ENCODE measurements around the gene PDE2A.
"Not testable (repeated sequence)": the region's sequence is repeated elsewhere in the genome, so short reads cannot be mapped to it uniquely, and the experiment has no call there.

The PDE2A gene

DNA sequence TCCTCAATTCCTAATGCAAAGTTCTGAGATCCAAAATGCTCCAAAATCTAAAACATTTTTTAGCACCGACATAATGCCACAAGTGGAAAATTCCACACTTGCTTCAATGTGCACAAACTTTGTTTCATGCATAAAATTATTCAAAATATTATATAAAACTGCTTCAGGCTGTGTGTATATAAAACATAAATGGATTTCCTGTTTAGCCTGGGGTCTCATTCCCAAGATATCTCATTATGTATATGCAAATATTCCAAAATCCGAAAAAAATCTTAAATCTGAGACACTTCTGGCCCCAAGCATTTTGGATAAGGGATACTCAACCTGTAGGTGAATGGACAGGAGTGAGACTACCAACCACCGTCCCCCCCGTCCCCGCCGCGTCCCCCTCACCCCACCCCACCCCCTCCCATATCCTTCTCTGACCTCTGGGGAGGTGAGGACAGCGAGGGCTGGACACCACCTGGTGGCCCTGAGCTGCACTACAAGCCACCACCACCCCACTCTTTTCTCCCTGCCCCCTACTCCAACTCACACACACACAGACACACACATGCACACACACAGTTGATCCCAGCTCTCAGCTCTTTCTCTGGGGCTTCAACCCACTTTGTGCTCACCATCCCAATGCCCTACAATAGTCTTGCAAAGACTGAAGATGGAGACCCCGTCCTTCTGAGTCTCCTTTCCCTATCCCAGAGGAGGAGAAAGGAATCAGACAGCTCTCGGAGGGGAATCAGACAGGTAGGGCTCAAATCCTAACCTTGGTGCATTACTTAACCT lies 101.0 kb downstream of the PDE2A start:
- no peak for DNase-seq

DNA sequence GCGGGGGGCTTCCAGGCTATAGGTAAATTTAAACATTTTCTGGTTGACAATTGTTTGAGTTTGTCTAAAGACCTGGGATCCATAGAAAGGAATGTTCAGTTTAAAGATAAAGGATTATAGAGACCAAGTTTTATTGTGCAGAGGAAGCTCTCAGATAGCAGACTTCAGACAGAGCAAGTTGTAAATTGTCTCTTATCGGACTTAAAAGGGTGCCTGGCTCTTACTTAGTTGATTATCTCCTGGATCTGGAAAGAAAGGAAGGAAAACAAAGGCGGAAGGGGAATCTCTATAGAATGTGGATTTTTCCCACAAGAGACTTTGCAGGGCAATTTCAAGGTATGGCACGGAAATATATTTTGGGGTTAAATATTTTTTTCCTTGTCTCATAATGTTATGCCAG lies 101.7 kb downstream of the PDE2A start:
- not testable (repeated sequence) for DNase-seq

DNA sequence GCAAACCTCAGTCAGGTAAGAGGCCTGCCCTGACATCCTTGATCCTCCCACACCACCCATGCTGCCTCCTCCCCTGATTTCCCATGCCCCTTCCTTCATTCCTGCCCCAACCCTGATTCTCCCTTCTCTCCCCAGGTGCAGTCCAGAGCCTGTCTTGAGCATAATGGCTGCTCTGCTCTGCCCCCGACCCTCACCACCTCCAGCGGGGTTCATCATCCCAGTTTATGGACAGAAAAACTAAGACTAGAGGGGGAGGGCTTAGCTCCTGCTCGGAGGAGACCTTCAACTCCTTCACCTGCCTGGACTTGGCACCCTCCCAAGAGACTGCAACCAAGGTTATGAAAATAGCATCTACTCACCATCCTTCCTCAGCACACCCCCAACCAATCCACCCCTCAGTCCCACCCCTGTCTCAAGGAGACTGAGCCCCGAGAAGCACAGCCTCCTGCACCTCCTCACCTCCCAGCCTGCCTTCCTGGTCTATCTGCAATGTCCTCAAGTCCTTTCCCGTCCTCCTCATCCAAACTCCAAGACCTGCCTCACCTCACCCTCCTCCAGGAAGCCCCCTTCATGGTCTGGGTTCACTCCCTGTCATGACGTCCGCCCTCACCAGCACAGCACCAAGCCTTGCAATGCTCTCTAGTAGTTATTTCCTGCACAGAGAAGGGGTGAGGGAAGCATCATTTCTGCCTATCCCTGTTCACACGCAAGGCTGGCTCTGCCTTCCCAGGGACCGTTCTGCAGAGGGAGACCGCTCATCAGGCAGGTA lies 103.1 kb downstream of the PDE2A start:
- DNase-seq, result no peak

DNA sequence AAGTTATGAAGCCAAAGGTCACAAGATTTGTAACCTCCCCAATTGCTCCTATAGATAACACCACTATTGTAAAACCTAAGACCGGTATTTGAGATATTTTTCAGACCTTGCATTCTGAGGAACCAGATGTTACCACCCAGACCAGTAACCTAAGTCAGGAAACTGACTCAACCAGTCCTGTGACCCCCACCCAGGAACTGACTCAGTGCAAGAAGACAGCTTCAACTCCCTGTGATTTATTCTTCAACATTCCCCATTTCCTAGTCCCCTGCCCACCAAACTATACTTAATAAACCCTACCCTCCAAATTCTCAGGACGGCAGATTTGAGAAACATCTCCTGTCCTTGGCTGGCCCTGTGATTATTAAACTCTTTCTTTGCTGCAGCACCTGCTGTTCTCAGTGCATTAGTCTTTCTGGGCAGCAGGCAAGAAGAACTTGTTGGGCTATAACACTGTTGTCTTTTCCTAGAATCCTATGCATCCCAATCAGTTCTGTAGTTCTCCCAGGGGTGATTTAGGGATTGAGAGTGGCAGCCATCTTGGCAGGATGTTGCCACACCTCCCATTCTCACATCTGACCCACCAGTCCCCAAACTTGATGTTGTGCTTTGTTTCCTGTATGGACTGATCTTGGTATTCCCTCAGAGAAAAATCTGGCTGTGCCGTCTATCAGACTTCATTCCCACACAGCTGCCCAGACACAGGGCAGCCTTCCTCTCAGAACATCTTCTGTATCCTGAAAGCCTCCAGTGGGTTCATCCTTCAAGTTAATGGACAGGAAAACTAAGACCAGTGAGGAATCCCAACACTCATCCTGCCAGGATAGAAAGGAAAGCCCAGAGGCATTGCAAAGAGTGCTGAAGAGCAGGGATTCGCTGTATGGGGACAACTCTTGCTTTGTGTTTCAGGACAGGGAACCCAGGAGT lies 104.0 kb downstream of the PDE2A start:
- DNase-seq, result peak; percentile 81

DNA sequence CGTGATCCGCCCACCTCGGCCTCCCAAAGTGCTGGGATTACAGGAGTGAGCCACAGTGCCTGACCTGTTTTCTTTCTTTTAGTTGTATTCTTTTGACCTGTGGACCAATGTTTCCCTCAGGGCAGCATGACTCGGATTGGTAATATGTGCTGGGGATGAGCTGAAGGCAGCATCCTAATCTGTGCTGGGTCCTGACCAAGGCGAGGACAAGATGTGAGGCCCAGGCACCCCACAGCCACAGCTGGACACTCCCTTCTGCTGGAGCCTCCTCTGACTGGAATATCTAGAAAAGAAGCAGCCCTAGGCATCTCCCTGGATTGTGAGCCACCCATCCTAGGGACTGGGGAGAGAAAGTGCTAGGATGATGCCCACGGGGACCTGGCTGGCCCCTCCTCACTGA lies 105.4 kb downstream of the PDE2A start:
- DNase-seq, result peak; percentile 24

DNA sequence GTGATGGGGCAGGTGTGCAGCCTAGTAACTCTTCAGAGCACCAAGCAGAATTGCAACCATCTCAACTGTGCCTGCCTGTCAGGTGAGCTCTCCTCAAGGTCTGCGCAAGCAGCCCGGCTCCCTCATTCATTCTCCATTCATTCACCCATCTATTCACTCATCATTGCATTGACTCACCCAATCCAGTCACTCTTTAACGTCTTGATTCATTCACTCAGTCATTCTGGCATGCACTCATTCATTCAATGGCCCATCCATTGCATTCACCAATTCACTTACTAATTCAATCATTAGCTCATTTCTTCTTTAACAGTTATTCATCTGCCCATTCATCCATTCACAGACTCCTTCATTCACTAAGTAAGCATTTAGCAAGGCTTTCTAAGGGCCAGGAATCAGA lies 111.8 kb downstream of the PDE2A start:
- no peak for DNase-seq

DNA sequence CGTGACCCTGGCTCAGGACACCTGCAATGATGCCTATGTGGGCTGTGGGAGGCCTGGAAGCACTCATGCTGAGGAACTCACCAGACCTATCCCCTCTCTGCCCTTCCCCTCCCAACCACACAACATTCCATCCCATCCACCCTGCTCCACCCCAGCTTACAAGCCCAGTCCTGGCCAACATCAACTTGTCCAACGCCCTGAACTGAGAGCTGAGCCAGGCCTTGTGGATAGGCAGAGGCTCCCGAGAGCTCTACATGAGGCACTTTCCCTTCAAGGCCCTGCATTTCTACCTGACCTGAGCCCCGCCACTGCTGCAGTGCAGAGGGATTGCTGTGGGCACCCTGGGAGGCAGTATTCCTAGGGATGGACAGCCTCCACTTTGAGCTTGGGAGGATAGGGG lies 112.4 kb downstream of the PDE2A start:
- no peak for DNase-seq

DNA sequence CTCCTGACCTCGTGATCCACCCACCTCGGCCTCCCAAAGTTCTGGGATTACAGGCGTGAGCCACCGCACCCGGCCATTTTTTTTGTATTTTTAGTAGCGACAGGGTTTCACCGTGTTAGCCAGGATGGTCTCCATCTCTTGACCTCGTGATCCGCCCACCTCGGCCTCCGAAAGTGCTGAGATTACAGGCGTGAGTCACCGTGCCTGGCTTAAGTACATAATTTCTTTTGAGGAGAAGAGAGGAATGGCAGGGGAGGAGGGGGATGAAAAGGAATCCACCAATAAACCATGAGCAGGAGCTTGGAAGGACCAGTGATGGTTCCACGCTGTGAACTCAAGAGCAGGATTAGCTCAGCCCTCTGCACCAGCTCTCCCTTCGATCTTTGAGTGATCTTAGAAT lies 113.4 kb downstream of the PDE2A start:
- not testable (repeated sequence) for DNase-seq

DNA sequence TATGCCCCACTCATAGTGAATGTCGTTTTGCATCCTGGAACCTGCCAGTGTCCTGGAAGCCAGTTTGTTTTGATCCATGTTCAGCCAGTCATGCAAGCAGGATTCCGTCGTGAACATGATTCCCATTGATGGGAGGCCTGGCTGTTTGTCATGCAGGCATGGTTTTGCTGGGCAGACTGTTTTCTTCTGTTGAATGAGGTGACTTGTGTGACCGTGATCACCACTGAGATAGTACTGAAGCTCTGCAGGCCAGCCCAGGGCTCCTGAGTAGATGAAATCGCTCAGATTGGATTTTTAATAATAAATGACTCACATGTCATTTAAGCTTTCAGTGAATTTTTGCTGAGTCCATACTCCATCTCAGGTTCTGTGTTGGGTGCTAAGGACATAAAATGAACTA lies 117.8 kb downstream of the PDE2A start:
- no peak for DNase-seq

DNA sequence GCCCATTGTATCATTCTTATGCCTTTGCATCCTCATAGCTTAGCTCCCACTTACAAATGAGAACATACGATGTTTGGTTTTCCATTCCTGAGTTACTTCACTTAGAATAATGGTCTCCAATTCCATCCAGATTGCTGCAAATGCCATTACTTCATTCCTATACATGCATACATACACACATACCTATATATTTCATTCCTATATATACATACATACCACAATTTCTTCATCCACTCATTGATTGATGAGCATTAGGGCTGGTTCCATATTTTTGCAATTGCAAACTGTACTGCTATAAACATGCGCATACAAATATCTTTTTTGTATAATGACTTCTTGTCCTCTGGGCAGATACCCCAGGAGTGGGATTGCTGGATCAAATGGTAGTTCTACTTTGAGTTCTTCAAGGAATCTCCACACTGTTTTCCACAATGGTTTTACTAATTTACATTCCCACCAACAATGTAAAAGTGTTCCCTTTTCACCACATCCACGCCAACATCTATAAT lies 119.2 kb downstream of the PDE2A start:
- not testable (repeated sequence) for DNase-seq

DNA sequence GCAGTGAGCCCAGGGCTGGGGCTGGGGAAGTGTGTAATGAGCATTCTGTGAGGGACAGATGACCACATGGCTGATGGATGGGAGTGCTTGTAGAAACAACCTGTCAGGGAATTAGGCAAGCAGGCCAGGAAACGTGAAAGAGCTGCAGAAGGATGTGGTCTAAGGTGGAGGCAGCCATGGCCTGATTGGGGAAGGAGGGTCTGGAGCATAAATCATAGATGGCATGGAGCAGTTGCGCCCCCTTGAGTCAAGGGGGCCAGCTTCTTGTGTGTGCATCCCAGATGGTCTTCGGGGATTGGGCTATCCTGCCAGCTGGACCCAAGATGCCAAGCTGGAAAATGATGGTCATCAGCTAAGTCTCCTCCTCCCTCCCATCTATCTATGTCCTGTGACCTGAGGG lies 120.5 kb downstream of the PDE2A start:
- no peak for DNase-seq

DNA sequence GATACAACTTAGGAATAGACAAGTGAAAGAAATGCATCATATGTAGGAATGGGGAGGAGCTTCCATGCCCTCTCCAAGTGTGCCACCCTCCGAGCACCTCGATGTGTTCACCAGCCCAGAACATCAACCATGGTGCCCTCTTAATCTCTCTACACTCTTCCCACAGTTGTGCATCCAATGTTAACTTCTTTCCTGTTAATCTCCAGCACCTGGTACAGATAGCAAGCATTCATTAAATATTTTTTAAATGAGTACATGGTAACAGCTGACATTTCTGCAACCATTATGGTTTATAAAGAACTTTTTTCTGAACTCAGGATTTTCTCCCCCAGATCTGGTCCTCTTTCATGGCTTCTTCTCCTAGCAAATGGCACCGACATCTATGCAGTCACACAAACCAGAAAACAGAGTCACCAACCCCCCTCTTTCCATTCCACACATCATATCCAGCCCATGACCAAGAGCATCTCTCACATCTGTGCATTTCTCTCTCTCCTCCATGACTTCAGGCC lies 121.8 kb downstream of the PDE2A start:
- peak; percentile 47 for DNase-seq

DNA sequence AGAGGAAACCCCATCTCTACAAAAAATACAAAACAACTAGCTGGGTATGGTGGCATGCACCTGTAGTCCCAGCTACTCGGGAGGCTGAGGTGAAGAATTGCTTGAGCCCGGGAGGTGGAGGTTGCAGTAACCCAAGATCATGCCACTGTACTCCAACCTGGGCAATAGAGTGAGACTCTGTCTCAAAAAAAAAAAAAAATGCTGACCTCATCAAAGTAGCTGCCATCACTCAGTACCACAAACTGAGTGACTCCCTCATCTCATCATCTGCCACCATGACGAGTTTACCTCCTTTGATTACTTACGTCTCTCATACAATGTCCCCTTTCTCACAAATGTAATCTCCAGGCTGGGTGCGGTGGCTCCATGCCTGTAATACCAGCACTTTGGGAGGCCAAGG lies 122.7 kb downstream of the PDE2A start:
- DNase-seq, result no peak

DNA sequence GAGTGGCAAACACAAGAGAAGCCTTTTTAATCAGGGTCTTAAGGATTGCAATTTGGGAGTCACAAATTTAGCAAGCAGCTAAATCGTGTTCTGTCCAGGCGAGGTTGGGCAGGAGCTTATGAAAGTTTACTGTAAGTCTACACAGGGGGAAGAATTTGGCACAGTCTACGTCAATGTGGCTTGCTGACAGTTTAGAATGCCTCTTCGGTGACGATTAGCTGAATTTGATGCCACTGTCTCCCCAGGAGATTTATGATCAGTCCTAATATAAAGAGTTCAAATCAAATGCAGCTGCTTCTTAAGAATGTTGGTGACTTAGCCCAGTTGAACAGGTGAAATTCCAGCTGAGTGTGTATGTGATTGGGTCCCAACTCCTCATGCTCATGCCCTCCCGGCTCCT lies 125.8 kb downstream of the PDE2A start:
- DNase-seq, result peak; percentile 52

DNA sequence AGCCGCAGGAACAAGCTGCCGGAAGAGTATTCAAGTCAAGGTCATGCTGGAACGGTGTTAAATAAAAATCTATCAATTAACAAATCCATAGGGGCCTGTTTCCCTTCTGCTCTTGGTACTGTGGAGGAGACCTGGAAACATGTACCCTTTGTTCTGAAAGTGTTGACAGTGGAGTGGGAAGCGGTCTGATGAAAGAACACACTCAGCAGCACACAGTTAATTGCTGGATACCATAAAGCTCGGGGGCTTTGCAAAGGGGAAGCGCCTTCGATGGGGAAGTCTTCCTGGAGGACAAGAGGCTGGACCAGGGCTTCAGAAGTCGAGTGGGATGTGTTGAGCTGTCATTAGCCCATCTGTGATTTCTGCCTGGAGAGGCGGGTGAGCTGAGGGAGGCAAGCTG lies 127.4 kb downstream of the PDE2A start:
- DNase-seq, result no peak

DNA sequence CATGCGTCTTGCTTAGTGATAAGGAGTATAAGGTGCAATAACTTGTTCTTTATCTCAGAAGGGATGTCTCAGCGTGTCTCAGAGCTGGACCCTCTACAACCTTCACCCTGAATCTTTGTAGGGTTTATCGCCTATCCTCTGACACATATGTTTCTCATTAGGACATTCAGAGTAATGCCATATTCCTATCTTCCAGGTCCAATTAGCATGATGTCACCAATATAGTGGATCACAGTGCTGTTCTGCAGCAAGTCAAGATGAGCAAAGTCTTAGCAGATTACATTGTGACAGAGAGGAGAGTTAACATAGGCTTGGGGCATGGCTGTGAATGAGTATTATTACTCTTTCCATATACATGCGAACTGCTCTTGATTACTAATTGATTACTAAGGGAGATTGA lies 129.6 kb downstream of the PDE2A start:
- no peak for DNase-seq

DNA sequence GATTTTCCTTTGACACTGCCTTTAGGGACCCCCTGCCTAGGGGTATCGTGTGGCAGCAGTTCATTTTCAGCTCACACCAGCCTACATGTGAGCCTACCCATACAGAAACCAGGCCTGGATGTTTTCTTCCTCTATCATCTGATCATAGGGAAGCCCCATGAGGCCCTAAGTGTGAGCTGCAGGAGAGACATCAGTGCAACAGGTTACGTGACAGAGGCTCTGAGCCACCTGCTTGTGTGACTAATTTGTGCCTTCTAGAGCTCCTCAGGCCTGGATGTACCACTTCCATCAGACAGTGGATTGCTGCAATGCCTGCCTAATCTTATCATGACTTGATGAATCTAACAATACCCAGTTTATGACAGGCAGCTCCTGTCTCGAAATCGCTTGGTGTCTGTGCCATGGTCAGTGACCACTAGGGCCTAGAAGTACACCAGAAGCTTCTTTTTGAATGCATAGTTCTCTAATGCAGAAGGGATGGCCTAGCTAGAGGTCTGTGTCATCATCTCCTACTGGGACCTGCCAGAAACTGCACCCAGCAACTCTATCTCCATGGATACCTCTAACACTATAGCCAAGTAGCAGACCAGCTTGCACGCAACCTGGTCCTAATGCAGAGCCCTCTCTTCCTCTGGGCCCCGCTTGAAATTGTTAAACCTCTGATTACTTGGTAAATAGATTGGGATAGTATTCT lies 130.2 kb downstream of the PDE2A start:
- DNase-seq, result no peak

DNA sequence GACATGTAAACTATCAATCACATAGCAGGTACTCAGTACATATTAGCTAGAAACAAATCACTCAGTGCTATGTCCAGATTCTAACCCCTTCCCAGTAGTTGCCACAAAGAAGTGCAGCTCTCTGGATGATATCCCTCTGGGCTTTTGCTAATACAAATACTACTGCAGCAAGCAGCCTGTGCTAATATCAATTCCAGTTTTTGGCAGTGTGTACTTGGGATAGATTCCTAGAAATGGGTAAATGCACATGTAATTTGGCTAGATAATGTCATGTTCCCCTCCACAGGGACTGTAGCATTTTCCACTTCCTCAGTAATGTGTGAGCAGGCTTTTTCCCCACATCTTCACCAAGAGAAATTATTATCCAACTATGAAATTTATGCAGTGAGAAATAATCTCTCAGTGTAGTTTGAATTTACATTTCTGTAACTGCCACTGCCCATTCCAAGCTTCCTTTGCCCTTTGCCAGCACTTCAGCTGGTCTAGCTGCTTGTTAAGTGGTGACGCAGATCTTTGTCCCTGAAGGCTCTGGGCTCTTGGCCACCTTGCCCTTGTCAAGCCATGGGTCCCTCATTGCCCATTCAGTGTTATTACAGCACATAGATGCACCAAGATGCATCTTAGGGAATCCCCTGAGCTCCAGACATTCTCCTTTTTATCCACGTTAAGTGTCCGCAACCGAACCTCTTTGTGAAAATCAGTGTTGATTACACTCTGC lies 132.8 kb downstream of the PDE2A start:
- no peak for DNase-seq

DNA sequence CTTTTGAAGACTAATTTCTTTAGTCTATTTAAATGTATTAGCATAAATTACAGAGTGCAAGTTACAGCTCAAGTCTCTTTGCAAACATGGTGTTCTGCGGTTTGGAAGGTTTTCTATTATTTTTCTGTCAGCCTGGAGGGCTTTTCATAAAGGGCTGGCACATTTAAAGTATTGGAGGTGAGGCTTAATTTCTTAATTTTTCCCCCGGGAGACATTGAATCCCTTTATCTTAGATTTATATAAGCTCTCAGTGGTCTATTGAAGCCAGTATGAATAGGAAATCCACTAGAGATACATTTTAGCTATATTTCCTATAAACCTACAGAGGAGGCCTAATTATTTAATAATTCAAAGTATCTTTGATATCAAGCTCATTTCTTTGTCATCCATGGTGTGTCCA lies 137.2 kb downstream of the PDE2A start:
- no peak for DNase-seq

DNA sequence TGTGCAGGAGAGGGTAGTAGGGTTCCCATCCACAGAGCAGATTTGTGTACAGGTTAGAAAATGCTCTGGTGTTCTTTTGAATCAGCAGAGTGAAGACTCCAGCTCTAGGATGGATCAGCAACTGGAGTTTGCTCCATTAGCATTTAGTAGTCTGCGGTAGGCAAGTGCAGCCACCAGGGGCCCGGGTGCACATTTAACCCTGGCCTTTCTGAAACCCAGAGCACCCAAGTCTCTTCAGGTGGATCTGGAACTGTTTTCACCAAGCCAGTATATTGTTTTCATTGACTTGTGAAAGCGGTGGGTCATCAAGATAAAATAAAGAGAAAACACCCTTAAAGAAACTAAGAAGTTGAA lies 139.1 kb downstream of the PDE2A start:
- DNase-seq, result no peak

DNA sequence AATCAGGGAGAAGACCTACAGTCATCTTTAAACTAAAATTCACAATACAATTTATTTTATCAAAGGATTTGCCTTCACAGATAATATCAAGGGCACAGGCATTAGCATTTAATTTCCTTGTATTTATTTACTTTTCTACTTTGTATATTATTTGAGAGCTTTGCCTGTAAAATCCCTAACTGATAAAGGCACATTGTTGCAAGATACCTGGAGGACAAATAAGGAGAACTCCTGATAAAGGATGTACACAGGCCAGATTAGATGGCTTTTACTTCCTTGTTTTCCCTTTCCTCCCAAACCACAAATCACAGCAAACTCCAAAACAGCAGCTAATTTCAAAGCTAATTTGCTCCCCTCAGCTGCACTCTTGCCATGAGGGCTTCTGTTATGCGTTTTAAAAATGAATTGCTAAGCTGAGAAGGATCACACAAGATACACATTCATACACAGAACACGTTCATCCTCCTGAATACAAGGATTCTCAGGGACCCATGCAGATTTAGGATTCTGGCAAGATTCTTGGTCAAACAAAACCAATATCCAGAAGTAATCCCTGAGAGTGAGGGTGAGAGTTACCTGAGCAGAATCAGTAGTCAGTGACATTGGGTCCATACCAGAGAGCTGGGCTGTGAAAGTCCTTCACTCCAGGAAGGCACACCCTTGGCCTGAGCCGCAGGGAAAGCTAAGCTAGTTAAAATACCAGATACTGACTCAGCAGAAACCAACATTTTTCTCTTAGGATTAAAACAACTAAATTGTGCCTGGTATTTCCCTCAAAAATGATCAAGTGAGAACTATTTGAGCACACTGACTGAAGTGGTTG lies 139.6 kb downstream of the PDE2A start:
- peak; percentile 41 for DNase-seq
